Adrenal gland (tissue), 12 donors: Measurements from ENCODE around the gene ADH6. TPM values are rescaled to one million over a fixed set of nuclear protein-coding genes. Genes with fewer than 3 reads are reported as not detected.
A peak's percentile ranks its signal among the peaks of the same experiment; 100 is the strongest.

Source experiments
- DNase-seq, 7 donors: peaks; one replicate each; pipeline ENCODE4 v3.0.0-alpha.2; 2019 to 2020
- H3K27ac ChIP-seq, 5 donors: fragments of 200-600 bp; sonication (generic) in 4 of 5; 1 replicate in 3 of 5; 2 replicates in 2 of 5; pipeline versions ENCODE4 v1.5.1 to v1.8.0; 2016 to 2020; ENCODE audit warnings: mild to moderate bottlenecking in 1 of 5
- H3K27me3 ChIP-seq: fragments of 200-600 bp; 2 replicates; pipeline ENCODE4 v1.8.0; 2021
- H3K36me3 ChIP-seq, 2 donors: fragments of 200-600 bp; replicated peaks in 1 of 2; 1 replicate in 1 of 2; 2 replicates in 1 of 2; pipeline versions ENCODE4 v1.5.1 to v1.8.0; 2018 to 2022
- H3K4me1 ChIP-seq, 2 donors: fragments of 200-600 bp; replicated peaks in 1 of 2; 1 replicate in 1 of 2; 2 replicates in 1 of 2; pipeline versions ENCODE4 v1.5.1 to v1.8.0; 2018 to 2021
- H3K4me3 ChIP-seq, 4 donors: fragments of 200-600 bp; sonication (generic) in 3 of 4; one replicate each; pipeline ENCODE4 v1.5.1; 2016 to 2018
- H3K9me3 ChIP-seq, 3 donors: fragments of 200-600 bp; sonication (generic) in 1 of 3; replicated peaks in 1 of 3; 1 replicate in 2 of 3; 2 replicates in 1 of 3; pipeline versions ENCODE4 v1.5.1 to v1.8.0; 2016 to 2021
- POLR2A ChIP-seq, 2 donors: fragments of 450-650 bp; IDR thresholded peaks; one replicate each; pipeline ENCODE4 v1.6.1; 2017; ENCODE audit warnings: antibody characterized with exemption in 2 of 2, mild to moderate bottlenecking in 2 of 2, moderate library complexity in 1 of 2
- WGBS, 4 donors: extraction: QIAGEN DNeasy Blood & Tissue Kit in 2 of 4; methylation state at CpG; one replicate each; pipeline versions ENCODE4 v1.1.5 to v1.1.7; 2013 to 2017; 5-methylcytosine and 5-hydroxymethylcytosine counted together
- intact Hi-C, 2 donors: fragments of 100-400 bp; cut with DNase I; formaldehyde crosslinking; loops; one replicate each; pipeline versions ENCODE4 v1.14.1 to v1.15.0; 2022 to 2023
- polyA plus RNA-seq, 3 donors: library from polyadenylated mRNA; stranded (reverse); fragments of 200-250 nt in 2 of 3; fragments of 350-450 nt in 1 of 3; fragmentation: Illumina TruSeq in 1 of 3; extraction: RNeasy Lipid Tissue Mini Kit (QIAGEN cat#74804) in 1 of 3; gene quantifications; one replicate each; pipeline ENCODE4 v1.2.3, GENCODE V29; 2013 to 2014
- total RNA-seq, 9 donors: library from RNA; depleted of rRNA in 4 of 9; stranded (reverse); fragments of >200 nt in 4 of 9; fragments of 120-200 nt in 1 of 9; fragmentation: NEBNext Ultra II Directional in 1 of 9; extraction: Animal tissue kit (Norgen Biotek cat#: 25700) in 1 of 9; gene quantifications; one replicate each; pipeline versions ENCODE4 v1.1.0 to v1.2.4, GENCODE V29; 2013 to 2023
- TF ChIP-seq, protein P1 (sequence below), 6 experiments: fragments of 450-650 bp in 4 of 6; fragments of 200-600 bp in 2 of 6; sonication (generic) in 1 of 6; IDR thresholded peaks; 1 replicate in 5 of 6; 2 replicates in 1 of 6; pipeline versions ENCODE4 v1.5.1 to v1.8.0; 2016 to 2021; ENCODE audit warnings: antibody characterized with exemption in 6 of 6, mild to moderate bottlenecking in 2 of 6, moderate library complexity in 1 of 6
- donor health status: healthy with polysubstance abuse.
- donor health status: Bipolar disorder and iron deficiency.
- donor health status: DM: yes; HTN: yes; CAD: no.
- donor health status: DM: no; HTN: no; CAD: no.
- donor health status: DM: no; HTN: no; CAD: no.
- donor health status: DM: yes; HTN: yes; CAD: no.

ADH6 gene
- total and polyA plus RNA-seq, 12 donors: 0.03 to 0.78 (median 0.26) TPM; not detected in 9

DNA sequence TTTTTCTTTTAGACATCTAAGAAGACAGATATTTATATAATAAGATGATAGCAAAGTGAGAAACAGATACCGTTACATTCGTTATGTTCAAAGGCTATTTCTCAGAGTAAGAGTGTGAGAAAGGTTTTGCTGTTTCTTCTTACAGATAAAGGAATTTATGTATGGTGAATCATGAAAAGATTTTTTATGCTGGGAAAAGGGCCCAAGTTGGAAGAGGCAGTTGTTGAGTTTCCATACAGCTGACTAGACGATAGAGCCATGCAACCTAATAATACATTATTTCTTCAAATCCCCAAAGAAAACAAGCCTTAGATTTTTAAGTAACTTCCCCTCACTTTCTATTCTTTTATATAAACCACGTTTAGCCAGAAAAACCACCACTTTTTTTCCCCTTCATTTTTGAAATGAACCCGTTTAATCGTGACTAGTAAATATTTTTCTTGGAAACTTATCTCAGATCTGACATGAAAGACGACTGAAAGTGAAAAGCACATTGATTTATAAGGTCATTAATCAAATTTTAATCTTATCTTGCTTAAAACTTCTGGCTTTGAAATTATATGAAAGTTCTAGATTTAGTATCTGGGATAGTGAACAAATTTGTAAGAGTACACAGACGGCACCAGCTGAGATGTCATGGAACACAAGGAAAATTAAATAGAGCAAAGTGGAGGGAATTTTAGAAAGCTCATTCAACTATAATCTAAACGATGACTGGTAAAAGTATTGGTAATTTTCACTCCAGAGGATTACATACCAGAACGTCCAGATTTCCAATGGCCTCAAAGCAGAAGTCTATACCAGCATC, 10.9 kb downstream of the ADH6 start:
- DNase-seq: no peak
- H3K4me3 ChIP-seq: no peak overlapping the region
- H3K27me3 ChIP-seq: no peaks in the 10 kb centered on the region
- intact Hi-C loops: no loop called here
- 14 to 22% (median 20%) methylated on average over 10 of the region's 10 CpGs for WGBS, 4 donors
- H3K27ac ChIP-seq: peak overlapping the region in 2 of 5 donors; percentile 50 to 52
- TF ChIP-seq, protein P1, sequence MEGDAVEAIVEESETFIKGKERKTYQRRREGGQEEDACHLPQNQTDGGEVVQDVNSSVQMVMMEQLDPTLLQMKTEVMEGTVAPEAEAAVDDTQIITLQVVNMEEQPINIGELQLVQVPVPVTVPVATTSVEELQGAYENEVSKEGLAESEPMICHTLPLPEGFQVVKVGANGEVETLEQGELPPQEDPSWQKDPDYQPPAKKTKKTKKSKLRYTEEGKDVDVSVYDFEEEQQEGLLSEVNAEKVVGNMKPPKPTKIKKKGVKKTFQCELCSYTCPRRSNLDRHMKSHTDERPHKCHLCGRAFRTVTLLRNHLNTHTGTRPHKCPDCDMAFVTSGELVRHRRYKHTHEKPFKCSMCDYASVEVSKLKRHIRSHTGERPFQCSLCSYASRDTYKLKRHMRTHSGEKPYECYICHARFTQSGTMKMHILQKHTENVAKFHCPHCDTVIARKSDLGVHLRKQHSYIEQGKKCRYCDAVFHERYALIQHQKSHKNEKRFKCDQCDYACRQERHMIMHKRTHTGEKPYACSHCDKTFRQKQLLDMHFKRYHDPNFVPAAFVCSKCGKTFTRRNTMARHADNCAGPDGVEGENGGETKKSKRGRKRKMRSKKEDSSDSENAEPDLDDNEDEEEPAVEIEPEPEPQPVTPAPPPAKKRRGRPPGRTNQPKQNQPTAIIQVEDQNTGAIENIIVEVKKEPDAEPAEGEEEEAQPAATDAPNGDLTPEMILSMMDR (IDR thresholded peaks at IDR 0.05): no peak
- no peak for TF ChIP-seq POLR2A (IDR thresholded peaks at IDR 0.05)
- H3K4me1 ChIP-seq: peaks cover 0 to 6% of the 10 kb centered on the region in 2 donors
- H3K9me3 ChIP-seq: no peaks in the 10 kb centered on the region
- H3K36me3 ChIP-seq: no peaks in the 10 kb centered on the region

DNA sequence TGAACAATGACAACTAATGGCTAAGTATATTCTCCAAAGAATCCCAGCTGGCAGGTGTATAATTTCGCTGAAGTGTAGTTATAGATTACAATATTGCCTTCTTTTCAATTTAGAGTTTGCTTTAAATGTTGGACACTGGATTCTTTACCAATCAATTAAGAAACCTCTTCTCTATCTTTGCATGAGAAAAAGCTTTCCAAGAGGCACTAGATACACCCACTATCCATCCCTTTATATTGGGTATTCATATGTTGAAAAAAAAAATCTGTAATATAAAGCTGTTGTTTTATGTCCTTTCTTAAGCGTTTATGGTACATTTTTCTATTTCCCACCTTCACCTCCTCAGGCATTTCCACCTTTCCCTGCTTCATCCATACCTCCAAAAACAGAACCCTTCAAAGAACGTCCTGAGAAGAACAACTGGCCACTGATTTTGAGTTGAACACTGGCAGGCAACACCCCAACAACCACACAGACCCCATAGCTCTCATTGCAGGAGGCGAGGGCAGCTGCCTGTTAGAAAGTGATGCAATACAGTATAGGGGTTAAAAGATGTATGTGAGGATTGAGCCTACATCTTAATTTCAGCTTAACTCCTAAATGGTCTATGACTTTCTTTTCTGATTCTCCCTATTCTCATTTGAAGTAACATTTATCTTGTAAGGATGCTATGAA, 11.8 kb downstream of the ADH6 start:
- Histone ChIP-seq H3K27ac (peak overlapping the region in 1 of 5 donors; percentile 36), H3K36me3 (no peaks in the 10 kb centered on the region), H3K27me3 (no peaks in the 10 kb centered on the region), H3K4me3 (no peak overlapping the region), H3K9me3 (no peaks in the 10 kb centered on the region), H3K4me1 (peaks cover 0 to 8% of the 10 kb centered on the region in 2 donors)
- TF ChIP-seq, protein P1 (IDR thresholded peaks at IDR 0.05): no peak
- no peak for TF ChIP-seq POLR2A (IDR thresholded peaks at IDR 0.05)
- DNase-seq: no peak
- 62 to 68% (median 67%) methylated on average over 4 of the region's 4 CpGs for WGBS, 4 donors
- intact Hi-C loops: no loop called here

DNA sequence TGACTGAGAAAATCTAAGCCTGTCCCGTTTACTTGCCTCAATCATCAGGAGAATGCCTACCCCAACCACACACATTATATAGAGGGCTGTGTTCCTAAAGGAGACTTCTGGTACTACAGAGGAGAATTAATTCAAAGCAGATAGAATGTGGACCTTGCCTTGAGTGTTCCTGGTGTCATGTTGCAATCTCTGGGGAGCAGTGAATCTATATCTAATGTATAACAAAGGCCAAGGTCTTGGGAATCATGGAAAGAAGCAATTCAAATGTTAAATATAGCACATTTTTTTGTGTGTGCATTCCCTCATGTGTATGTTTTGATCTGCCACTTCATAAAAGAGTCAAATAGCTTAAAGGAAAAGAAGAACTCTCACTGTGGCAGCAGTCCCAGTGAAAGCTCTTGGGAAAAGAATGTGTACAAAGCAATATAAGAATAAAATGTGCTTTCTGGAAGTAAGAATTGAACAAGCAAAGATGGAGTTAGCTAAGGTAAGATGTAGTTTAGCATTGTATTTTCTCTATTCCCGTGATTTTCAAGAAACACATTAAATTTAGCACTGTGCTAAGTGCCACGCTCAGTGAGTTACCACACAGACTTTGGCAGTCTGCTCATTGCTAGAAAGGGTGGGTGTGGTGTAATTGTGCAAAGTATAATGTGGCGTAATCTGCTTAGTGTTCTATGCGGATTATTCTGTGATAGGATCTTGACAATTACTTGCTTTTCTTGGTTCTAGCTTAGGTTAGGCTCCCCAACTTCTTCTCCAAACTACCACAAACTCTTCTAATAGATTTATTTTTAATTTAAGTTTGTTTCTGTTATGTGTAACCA, 13.7 kb downstream of the ADH6 start:
- TF ChIP-seq POLR2A (IDR thresholded peaks at IDR 0.05): no peak
- TF ChIP-seq, protein P1 (IDR thresholded peaks at IDR 0.05): no peak
- H3K27ac ChIP-seq: no peak overlapping the region

DNA sequence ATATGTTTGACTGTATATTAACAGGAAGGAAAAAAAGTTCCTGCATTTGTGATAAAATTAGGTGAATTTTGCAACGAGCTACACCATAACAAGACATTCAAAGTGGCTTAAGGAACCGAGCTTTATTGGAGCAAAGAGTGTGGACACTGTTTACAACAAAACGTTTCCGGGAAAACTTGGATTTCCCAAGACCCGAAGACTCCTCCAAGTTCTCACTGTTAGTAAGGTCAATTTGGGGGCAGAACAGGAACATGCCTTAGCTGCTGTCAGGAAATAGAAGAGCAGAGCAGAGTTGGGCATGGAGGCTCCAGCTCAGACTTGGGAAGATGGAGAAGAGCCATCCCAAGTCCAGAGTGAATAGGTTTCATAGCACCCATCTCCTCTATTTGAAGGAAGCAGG, 16.5 kb downstream of the ADH6 start:
- no peak for TF ChIP-seq POLR2A (IDR thresholded peaks at IDR 0.05)
- TF ChIP-seq, protein P1 (IDR thresholded peaks at IDR 0.05): no peak
- no peaks in the 10 kb centered on the region for H3K9me3 ChIP-seq
- H3K4me1 ChIP-seq: peaks cover 0 to 6% of the 10 kb centered on the region in 2 donors
- intact Hi-C loops: no loop called here
- no peak overlapping the region for H3K4me3 ChIP-seq
- DNase-seq: peak in 4 of 7 donors; percentile 3 to 23 (median 20)
- peak overlapping the region in 2 of 5 donors; percentile 48 to 51 for H3K27ac ChIP-seq
- no peaks in the 10 kb centered on the region for H3K27me3 ChIP-seq
- WGBS, 4 donors: 56 to 65% (median 61%) methylated on average over 5 of the region's 5 CpGs
- H3K36me3 ChIP-seq: no peaks in the 10 kb centered on the region

More for the DNA sequence above, 13.7 kb downstream of the ADH6 start:
- Histone ChIP-seq H3K36me3 (no peaks in the 10 kb centered on the region), H3K4me3 (no peak overlapping the region), H3K9me3 (no peaks in the 10 kb centered on the region), H3K27me3 (no peaks in the 10 kb centered on the region), H3K4me1 (peaks cover 0 to 12% of the 10 kb centered on the region in 2 donors)
- no peak for DNase-seq
- intact Hi-C loops: no loop called here
- 71 to 80% (median 76%) methylated on average over 5 of the region's 5 CpGs for WGBS, 4 donors
